MM.1S (cell line): ENCODE results near the gene MAD1L1.

ENCODE experiments used
- DNase-seq: peaks from one replicate; pipeline ENCODE4 v3.0.0-alpha.2; 2015
- H2AFZ ChIP-seq: fragments of 300-600 bp; sonication (generic); 2 replicates; pipeline ENCODE4 v1.6.0; 2016; ENCODE audit warnings: antibody characterized with exemption, low read length
- H3F3A ChIP-seq: fragments of 300-600 bp; sonication (generic); 2 replicates; pipeline ENCODE4 v1.6.1; 2016; ENCODE audit warnings: mild to moderate bottlenecking, antibody characterized with exemption, low read length, moderate library complexity, mixed read lengths; ENCODE audit not compliant: insufficient read depth
- H3K27ac ChIP-seq: fragments of 300-600 bp; sonication (generic); 2 replicates; pipeline ENCODE4 v1.5.1; 2016; ENCODE audit warnings: mild to moderate bottlenecking, low read length
- H3K27me3 ChIP-seq: fragments of 300-600 bp; sonication (generic); replicated peaks from 2 replicates; pipeline ENCODE4 v1.6.0; 2016; ENCODE audit warnings: low read length; ENCODE audit not compliant: insufficient read depth
- H3K36me3 ChIP-seq: fragments of 300-600 bp; sonication (generic); replicated peaks from 2 replicates; pipeline ENCODE4 v1.6.1; 2016; ENCODE audit warnings: mild to moderate bottlenecking, low read length, mixed read lengths; ENCODE audit not compliant: insufficient read depth
- H3K4me1 ChIP-seq: fragments of 300-600 bp; sonication (generic); 2 replicates; pipeline ENCODE4 v1.6.1; 2016; ENCODE audit warnings: low read length, mixed read lengths
- H3K4me2 ChIP-seq: fragments of 300-600 bp; sonication (generic); 2 replicates; pipeline ENCODE4 v1.6.0; 2016; ENCODE audit warnings: low read depth, low read length
- H3K4me3 ChIP-seq: fragments of 300-600 bp; sonication (generic); 2 replicates; pipeline ENCODE4 v1.5.1; 2016; ENCODE audit warnings: low read length, mixed read lengths
- H3K79me2 ChIP-seq: fragments of 300-600 bp; sonication (generic); 2 replicates; pipeline ENCODE4 v1.6.1; 2016; ENCODE audit warnings: mixed run types, low read length, mixed read lengths
- H3K9ac ChIP-seq: fragments of 300-600 bp; sonication (generic); 2 replicates; pipeline ENCODE4 v1.6.1; 2016; ENCODE audit warnings: low read length, mixed read lengths
- H3K9me2 ChIP-seq: fragments of 300-600 bp; sonication (generic); replicated peaks from 2 replicates; pipeline ENCODE4 v1.6.1; 2016; ENCODE audit warnings: mild to moderate bottlenecking, low read length, mixed read lengths; ENCODE audit not compliant: insufficient read depth
- H3K9me3 ChIP-seq: fragments of 300-600 bp; sonication (generic); replicated peaks from 2 replicates; pipeline ENCODE4 v1.6.1; 2016; ENCODE audit warnings: mild to moderate bottlenecking, low read length, mixed read lengths; ENCODE audit not compliant: insufficient read depth
- H4K20me1 ChIP-seq: fragments of 300-600 bp; sonication (generic); 2 replicates; pipeline ENCODE4 v1.6.1; 2016; ENCODE audit warnings: mild to moderate bottlenecking, low read length, moderate library complexity, mixed read lengths; ENCODE audit not compliant: insufficient read depth
- EZH2 ChIP-seq: fragments of 300-600 bp; sonication (generic); optimal IDR thresholded peaks from 2 replicates; pipeline ENCODE3; 2017; ENCODE audit warnings: low read depth, mild to moderate bottlenecking, antibody characterized with exemption, low read length, mixed read lengths
- EZH2phosphoT487 ChIP-seq: fragments of 300-600 bp; sonication (generic); IDR thresholded peaks from 2 replicates; pipeline ENCODE4 v1.6.1; 2018; ENCODE audit warnings: antibody characterized with exemption, low read length
- TF ChIP-seq, protein P1 (sequence below): fragments of 300-600 bp; sonication (generic); IDR thresholded peaks from 2 replicates; pipeline ENCODE4 v1.5.1; 2016; ENCODE audit warnings: antibody characterized with exemption, low read length, mixed read lengths

Gene MAD1L1

DNA sequence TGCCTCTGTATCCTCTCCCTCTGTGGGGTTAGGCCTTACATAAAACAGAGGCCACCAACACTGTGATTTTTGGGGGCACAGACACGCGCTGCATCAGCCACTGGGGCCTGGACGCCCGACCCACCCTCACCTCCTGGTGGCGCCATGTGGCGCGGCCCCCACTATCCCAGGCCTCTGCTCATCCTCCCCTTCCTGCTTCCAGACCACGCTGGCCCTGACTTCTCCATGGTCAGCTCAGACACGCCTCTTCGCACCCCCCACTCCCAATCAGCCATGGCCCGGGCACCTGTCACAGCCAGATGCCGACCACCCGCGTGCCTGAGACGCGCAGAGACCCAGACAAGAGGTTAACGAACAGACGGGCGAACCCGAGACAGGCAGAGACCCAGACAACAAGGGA, 298.7 kb downstream of the MAD1L1 start:
- Histone ChIP-seq H3K4me2 (no peak overlapping the region), H4K20me1 (no peaks in the 10 kb centered on the region), H2AFZ (no peak overlapping the region), H3K4me1 (no peaks in the 10 kb centered on the region), H3K9me2 (no peaks in the 10 kb centered on the region), H3F3A (no peaks in the 10 kb centered on the region), H3K9ac (no peak overlapping the region), H3K4me3 (no peak overlapping the region), H3K27me3 (no peaks in the 10 kb centered on the region), H3K36me3 (no peaks in the 10 kb centered on the region), H3K79me2 (no peaks in the 10 kb centered on the region), H3K9me3 (no peaks in the 10 kb centered on the region), H3K27ac (no peak overlapping the region)
- no peak for TF ChIP-seq EZH2phosphoT487
- TF ChIP-seq EZH2 = no peak
- TF ChIP-seq, protein P1, sequence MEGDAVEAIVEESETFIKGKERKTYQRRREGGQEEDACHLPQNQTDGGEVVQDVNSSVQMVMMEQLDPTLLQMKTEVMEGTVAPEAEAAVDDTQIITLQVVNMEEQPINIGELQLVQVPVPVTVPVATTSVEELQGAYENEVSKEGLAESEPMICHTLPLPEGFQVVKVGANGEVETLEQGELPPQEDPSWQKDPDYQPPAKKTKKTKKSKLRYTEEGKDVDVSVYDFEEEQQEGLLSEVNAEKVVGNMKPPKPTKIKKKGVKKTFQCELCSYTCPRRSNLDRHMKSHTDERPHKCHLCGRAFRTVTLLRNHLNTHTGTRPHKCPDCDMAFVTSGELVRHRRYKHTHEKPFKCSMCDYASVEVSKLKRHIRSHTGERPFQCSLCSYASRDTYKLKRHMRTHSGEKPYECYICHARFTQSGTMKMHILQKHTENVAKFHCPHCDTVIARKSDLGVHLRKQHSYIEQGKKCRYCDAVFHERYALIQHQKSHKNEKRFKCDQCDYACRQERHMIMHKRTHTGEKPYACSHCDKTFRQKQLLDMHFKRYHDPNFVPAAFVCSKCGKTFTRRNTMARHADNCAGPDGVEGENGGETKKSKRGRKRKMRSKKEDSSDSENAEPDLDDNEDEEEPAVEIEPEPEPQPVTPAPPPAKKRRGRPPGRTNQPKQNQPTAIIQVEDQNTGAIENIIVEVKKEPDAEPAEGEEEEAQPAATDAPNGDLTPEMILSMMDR = no peak
- DNase-seq = no peak

DNA sequence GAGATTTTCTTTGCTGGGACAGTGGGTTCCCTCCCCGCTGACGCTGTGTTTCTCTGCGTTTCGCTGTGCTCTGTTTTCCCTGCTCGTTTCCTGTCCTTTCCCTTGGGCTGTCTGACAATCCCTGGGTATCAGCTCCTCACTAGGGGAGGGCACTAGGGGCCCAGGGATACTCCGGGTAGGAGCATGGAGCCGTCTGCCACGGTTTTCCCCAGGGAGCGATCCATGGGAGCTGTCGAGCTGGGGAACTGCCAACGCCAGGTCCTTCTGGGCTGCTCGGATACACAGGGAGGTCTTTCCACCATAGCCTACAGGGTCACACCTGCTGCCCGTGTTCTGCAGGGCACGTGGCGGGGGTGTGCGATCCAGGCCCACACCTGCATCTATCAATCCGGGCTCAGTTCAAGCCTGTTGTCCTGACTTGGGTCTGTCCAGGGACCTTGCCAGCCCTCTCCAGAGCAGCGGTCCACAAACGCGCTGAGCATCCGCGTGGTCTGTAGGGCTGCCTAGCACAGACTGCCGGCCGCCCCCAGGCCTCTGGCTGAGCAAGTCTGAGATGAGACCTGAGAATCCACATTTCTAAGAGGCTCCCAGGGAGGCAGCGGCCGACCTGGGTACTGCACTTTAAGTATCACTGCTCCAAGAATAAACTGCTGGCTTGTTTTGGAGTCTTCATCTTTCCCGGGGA, 299.5 kb downstream of the MAD1L1 start:
- no peaks in the 10 kb centered on the region for H3K9me3 ChIP-seq
- H3F3A ChIP-seq = no peaks in the 10 kb centered on the region
- no peaks in the 10 kb centered on the region for H3K79me2 ChIP-seq
- H4K20me1 ChIP-seq = no peaks in the 10 kb centered on the region
- no peaks in the 10 kb centered on the region for H3K4me1 ChIP-seq
- H2AFZ ChIP-seq = no peak overlapping the region
- H3K36me3 ChIP-seq = no peaks in the 10 kb centered on the region
- no peaks in the 10 kb centered on the region for H3K9me2 ChIP-seq
- no peak overlapping the region for H3K9ac ChIP-seq
- no peak overlapping the region for H3K27ac ChIP-seq
- TF ChIP-seq EZH2 (no peak), EZH2phosphoT487 (no peak)
- TF ChIP-seq, protein P1 = no peak
- no peak overlapping the region for H3K4me2 ChIP-seq
- DNase-seq = no peak
- H3K27me3 ChIP-seq = no peaks in the 10 kb centered on the region
- H3K4me3 ChIP-seq = no peak overlapping the region

DNA sequence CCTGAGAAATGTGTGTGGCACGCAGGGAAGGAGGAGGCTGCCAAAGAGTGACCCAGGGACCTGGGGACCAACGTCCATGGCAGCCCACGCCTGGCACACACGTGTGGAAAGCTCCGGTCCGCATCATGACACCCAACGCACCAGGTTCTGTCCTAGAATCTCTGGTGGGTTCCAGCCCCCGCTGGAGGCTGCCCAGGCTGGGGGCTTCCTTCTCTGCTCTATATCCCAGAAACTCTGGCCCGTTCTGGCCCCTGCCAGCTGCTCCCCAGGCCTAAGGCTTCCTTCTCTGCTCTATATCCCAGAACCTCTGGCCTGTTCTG, 300.8 kb downstream of the MAD1L1 start:
- Histone ChIP-seq H3K9me2 (no peaks in the 10 kb centered on the region), H3K79me2 (no peaks in the 10 kb centered on the region), H3K27ac (no peak overlapping the region), H3K9ac (no peak overlapping the region), H2AFZ (no peak overlapping the region), H3K4me2 (no peak overlapping the region), H4K20me1 (no peaks in the 10 kb centered on the region), H3K4me3 (no peak overlapping the region), H3K36me3 (no peaks in the 10 kb centered on the region), H3F3A (no peaks in the 10 kb centered on the region), H3K27me3 (no peaks in the 10 kb centered on the region), H3K4me1 (no peaks in the 10 kb centered on the region), H3K9me3 (no peaks in the 10 kb centered on the region)
- DNase-seq = no peak
- TF ChIP-seq EZH2phosphoT487 (no peak), EZH2 (no peak)
- TF ChIP-seq, protein P1 = no peak
